Thymus (tissue), 11 donors: Measurements from ENCODE around the gene SCN1B. TPM values are rescaled to one million over a fixed set of nuclear protein-coding genes. Genes with fewer than 3 reads are reported as not detected.

ENCODE experiments used
- DNase-seq, 9 donors: peaks; one replicate each; pipeline ENCODE4 v3.0.0-alpha.2; 2013; ENCODE audit warnings: low spot score in 9 of 9, low read depth in 6 of 9, missing footprints in 1 of 9
- H3K27ac ChIP-seq, 2 donors: one replicate each; pipeline ENCODE4 v1.5.1; 2013; ENCODE audit warnings: control low read depth in 1 of 2, low read depth in 1 of 2, low read length in 1 of 2, mild to moderate bottlenecking in 1 of 2, moderate library complexity in 1 of 2
- H3K27me3 ChIP-seq, 2 donors: one replicate each; pipeline ENCODE4 v1.5.1; 2013; ENCODE audit warnings: low read length in 1 of 2; ENCODE audit not compliant: control insufficient read depth in 2 of 2, insufficient read depth in 1 of 2
- H3K36me3 ChIP-seq, 2 donors: one replicate each; pipeline ENCODE4 v1.5.1; 2013; ENCODE audit warnings: low read length in 1 of 2, mild to moderate bottlenecking in 1 of 2, moderate library complexity in 1 of 2; ENCODE audit not compliant: control insufficient read depth in 2 of 2, insufficient read depth in 2 of 2
- H3K4me1 ChIP-seq, 2 donors: one replicate each; pipeline ENCODE4 v1.5.1; 2013; ENCODE audit warnings: low read length in 2 of 2; ENCODE audit not compliant: control insufficient read depth in 2 of 2, insufficient read depth in 2 of 2
- H3K4me3 ChIP-seq, 2 donors: one replicate each; pipeline ENCODE4 v1.5.1; 2013; ENCODE audit warnings: low read length in 2 of 2, control low read depth in 1 of 2, mild to moderate bottlenecking in 1 of 2
- H3K9me3 ChIP-seq, 2 donors: one replicate each; pipeline ENCODE4 v1.5.1; 2013; ENCODE audit warnings: low read length in 1 of 2, mild to moderate bottlenecking in 1 of 2; ENCODE audit not compliant: control insufficient read depth in 2 of 2, insufficient read depth in 1 of 2
- WGBS: extraction: QIAGEN DNeasy Blood & Tissue Kit; methylation state at CpG from one replicate; pipeline ENCODE4 v1.1.7; 2013; 5-methylcytosine and 5-hydroxymethylcytosine counted together
- polyA plus RNA-seq: library from polyadenylated mRNA; stranded (reverse); fragments of 200-250 nt; gene quantifications from one replicate; pipeline ENCODE4 v1.2.3, GENCODE V29; 2013
- total RNA-seq: library from RNA; stranded (reverse); fragments of 120-200 nt; gene quantifications from one replicate; pipeline ENCODE4 v1.2.4, GENCODE V29; 2013
- donor health status: healthy.

SCN1B gene
- total and polyA plus RNA-seq, 2 donors = 0.28 to 3.4 TPM

DNA sequence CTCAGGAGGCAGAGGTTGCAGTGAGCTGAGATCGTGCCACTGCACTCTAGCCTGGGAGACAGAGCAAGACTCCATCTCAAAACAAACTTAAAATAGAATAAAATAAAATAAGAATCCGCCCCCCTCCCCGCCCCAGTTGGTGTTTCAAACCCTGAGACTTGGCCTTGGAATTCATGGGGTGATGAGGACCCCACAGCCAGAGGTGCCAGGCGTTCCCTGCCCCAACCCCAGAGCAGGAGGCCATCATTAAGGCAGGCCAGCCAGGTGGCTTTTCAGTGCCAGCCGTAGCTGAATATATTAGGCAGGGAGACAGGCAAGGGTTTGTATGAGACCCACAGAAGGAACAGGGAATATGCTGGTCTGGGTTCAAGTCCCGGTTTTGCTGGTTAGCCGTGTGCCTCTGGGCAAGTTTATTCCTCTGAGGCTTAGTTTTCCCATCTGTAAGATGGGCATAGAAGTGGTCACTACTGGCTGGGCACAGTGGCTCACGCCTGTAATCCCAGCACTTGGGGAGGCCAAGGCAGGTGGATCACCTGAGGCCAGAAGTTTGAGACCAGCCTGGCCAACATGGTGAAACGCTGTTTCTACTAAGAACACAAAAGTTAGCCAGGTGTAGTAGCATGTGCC is 23.5 kb downstream of the SCN1B start:
- no peak overlapping the region for H3K27ac ChIP-seq
- 90% methylated on average over 9 of the region's 9 CpGs for WGBS
- H3K9me3 ChIP-seq = no peaks in the 10 kb centered on the region
- no peak overlapping the region for H3K4me3 ChIP-seq
- no peak for DNase-seq
- H3K4me1 ChIP-seq = no peaks in the 10 kb centered on the region
- H3K27me3 ChIP-seq = peaks cover 0 to 10% of the 10 kb centered on the region in 2 donors
- H3K36me3 ChIP-seq = no peaks in the 10 kb centered on the region

DNA sequence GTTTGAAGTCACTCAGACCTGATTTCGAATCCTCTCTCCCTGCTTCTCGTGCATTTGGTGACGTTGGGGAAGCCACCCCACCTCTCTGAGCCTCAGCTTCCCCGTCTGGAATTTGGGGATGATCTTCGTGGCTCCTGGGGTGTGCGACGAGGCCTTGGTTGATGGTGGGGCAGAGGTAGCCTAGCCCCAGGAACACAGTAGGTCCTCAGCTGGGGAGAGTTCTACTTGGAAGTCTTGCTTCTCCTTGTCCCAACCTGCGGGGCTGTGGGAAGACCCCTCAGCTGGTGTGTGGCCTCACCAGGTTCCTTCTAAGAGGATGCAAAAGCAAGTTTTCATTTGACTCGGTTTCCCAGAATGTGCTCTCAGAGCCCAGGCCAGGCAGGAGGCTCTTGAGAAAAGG is 24.4 kb downstream of the SCN1B start:
- peaks cover 0 to 10% of the 10 kb centered on the region in 2 donors for H3K27me3 ChIP-seq
- H3K4me3 ChIP-seq = no peak overlapping the region
- WGBS = 94% methylated on average over 9 of the region's 9 CpGs
- H3K4me1 ChIP-seq = no peaks in the 10 kb centered on the region
- no peaks in the 10 kb centered on the region for H3K36me3 ChIP-seq
- no peak overlapping the region for H3K27ac ChIP-seq
- DNase-seq = no peak
- no peaks in the 10 kb centered on the region for H3K9me3 ChIP-seq

DNA sequence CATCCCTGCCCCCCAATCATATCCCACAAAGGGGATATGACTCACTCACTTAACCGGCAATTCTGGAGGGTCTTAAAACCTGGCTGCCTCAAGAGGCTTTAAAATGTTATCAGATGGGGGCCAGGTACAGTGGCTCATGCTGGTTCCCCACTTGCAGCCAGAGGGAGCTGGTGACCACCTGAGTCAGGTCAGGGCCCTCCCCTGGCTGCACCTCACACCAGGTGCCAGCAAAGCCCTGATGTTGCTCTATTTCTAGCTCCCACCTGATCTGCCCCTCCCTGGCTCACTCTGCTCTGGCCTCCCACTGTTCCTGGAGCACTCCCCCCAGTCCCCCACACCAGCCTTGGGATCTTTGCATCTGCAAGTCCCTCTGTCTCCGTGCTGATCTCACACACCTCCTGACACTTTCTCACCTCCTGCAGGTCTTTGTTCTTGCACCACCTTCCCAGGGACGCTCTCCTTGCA is 25.5 kb downstream of the SCN1B start:
- DNase-seq = no peak
- no peaks in the 10 kb centered on the region for H3K9me3 ChIP-seq
- H3K36me3 ChIP-seq = no peaks in the 10 kb centered on the region
- no peak overlapping the region for H3K4me3 ChIP-seq
- peaks cover 0 to 10% of the 10 kb centered on the region in 2 donors for H3K27me3 ChIP-seq
- no peaks in the 10 kb centered on the region for H3K4me1 ChIP-seq
- no peak overlapping the region for H3K27ac ChIP-seq
- 68% methylated on average over 3 of the region's 3 CpGs for WGBS

DNA sequence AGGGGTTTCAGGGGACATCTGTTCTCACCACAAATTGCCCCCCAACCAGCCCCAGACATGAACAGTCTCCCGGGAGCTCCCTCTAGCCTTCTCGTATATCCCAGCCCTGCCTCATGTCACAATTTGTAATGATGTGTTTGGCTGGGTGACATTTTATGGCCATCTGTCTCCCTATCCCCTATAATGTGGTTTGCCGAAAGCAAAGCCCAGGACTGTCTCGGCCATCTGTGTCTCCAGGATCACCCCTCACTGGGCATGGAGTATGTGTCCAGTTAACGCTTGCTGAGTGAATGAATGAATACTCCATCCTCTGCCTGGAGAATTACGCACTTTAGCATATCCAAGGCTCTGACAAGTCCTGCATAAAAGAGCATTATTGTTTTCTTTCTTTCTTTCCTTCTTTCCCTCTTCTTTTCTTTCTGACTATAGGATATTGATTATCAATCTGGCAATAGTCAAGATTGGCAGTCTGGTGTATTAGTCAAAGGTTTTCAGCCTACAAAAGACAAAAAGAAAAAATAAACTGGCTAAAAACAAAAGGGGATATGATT is 26.3 kb downstream of the SCN1B start:
- Histone ChIP-seq H3K36me3 (no peaks in the 10 kb centered on the region), H3K27me3 (peaks cover 0 to 10% of the 10 kb centered on the region in 2 donors), H3K4me1 (no peaks in the 10 kb centered on the region), H3K27ac (no peak overlapping the region), H3K4me3 (no peak overlapping the region), H3K9me3 (no peaks in the 10 kb centered on the region)
- 93% methylated on average over 6 of the region's 6 CpGs for WGBS
- no peak for DNase-seq

DNA sequence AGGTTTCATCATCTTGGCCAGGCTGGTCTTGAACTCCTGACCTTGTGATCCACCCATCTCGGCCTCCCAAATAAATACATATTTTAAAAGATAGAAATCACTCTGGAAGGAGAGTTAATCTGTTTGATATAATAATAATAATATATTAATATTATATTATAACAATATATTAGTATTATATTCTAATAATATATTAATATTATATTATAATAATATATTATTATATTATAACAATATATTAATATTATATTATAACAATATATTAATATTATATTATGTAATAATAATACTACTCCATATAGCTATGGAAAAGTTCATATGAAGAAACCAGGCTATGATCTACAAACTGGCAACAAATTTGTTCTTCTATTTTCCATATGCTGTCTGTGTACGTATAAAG is 28.1 kb downstream of the SCN1B start:
- Histone ChIP-seq H3K4me1 (no peaks in the 10 kb centered on the region), H3K9me3 (no peaks in the 10 kb centered on the region), H3K27me3 (peaks cover 0 to 12% of the 10 kb centered on the region in 2 donors), H3K36me3 (no peaks in the 10 kb centered on the region), H3K27ac (no peak overlapping the region), H3K4me3 (no peak overlapping the region)
- no peak for DNase-seq
- WGBS = 99% methylated on average over 2 of the region's 2 CpGs

DNA sequence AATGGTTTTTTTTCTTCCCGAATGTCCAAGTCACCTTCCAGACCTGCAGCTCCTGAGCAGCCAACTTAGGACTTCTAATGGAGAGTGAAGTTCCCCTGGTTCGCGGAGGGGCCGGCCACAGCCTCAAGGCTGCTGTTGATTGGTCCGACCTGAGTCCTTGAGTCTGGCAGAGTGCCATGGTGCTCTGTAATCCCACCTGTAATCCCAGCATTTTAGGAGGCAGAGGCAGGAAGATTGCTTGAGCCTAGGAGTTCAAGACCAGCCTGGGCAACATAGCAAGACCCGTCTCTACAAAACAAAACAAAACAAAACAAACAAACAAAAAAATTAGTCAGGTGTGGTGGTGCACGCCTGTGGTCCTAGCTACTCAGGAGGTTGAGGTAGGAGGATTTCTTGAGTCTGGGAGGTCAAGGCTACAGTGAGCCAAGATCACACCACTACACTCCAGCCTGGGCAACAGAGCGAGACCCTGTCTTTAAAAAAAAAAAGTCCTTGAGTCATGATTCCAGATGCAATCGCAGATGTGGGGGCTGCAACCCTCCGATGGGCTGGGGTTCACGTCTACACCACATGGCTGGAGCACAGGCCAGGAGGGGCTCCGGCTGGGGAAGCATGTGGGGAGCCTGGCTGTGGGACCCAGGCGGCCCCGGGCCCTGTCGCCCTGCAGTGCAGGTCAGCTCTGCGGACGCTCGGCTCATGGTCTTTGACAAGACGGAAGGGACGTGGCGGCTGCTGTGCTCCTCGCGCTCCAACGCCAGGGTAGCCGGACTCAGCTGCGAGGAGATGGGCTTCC is 28.9 kb downstream of the SCN1B start:
- H3K36me3 ChIP-seq = no peaks in the 10 kb centered on the region
- WGBS = 95% methylated on average over 26 of the region's 26 CpGs
- H3K4me3 ChIP-seq = no peak overlapping the region
- H3K4me1 ChIP-seq = no peaks in the 10 kb centered on the region
- H3K9me3 ChIP-seq = no peaks in the 10 kb centered on the region
- no peak overlapping the region for H3K27ac ChIP-seq
- peaks cover 0 to 12% of the 10 kb centered on the region in 2 donors for H3K27me3 ChIP-seq
- no peak for DNase-seq

DNA sequence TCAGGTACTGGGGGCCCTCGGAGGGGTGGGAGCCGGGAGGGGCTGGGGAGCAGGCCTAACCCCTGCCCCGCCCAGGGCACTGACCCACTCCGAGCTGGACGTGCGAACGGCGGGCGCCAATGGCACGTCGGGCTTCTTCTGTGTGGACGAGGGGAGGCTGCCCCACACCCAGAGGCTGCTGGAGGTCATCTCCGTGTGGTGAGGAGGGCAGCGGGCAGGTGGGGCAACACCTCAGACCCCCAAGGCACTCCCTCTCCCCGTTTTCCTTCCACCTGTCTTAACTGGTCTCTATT is 29.5 kb downstream of the SCN1B start:
- 94% methylated on average over 15 of the region's 15 CpGs for WGBS
- no peak for DNase-seq

DNA sequence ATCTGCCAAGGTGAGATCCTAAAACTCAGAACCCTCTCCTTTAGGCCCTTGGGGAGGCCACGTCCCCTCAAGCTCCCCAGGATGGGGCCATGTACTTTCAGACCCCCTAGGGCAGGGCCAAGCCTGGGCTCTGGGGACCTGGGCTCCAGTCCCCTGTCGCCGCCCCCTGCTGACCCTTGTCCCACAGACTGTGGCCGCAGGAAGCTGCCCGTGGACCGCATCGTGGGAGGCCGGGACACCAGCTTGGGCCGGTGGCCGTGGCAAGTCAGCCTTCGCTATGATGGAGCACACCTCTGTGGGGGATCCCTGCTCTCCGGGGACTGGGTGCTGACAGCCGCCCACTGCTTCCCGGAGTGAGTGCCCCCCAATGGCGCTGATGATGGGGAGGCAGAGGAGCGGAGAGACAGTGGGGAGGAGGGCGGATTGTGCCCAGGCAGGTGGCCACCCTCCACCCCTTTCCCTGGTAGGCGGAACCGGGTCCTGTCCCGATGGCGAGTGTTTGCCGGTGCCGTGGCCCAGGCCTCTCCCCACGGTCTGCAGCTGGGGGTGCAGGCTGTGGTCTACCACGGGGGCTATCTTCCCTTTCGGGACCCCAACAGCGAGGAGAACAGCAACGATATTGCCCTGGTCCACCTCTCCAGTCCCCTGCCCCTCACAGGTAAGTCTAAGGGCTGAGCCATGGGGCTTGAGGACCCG is 30.0 kb downstream of the SCN1B start:
- 96% methylated on average over 29 of the region's 29 CpGs for WGBS
- peaks cover 0 to 12% of the 10 kb centered on the region in 2 donors for H3K27me3 ChIP-seq
- H3K4me1 ChIP-seq = no peaks in the 10 kb centered on the region
- H3K36me3 ChIP-seq = no peaks in the 10 kb centered on the region
- no peak overlapping the region for H3K4me3 ChIP-seq
- H3K9me3 ChIP-seq = no peaks in the 10 kb centered on the region
- DNase-seq = no peak
- no peak overlapping the region for H3K27ac ChIP-seq

More for the DNA sequence above, 29.5 kb downstream of the SCN1B start:
- Histone ChIP-seq H3K27ac (no peak overlapping the region), H3K36me3 (no peaks in the 10 kb centered on the region), H3K9me3 (no peaks in the 10 kb centered on the region), H3K27me3 (peaks cover 0 to 12% of the 10 kb centered on the region in 2 donors), H3K4me3 (no peak overlapping the region), H3K4me1 (no peaks in the 10 kb centered on the region)
